Esophagus muscularis mucosa (tissue), 4 donors: ENCODE results near the gene INTS3.

Source experiments
- EP300 ChIP-seq: sonication (generic); formaldehyde crosslinking; IDR thresholded peaks from one replicate; pipeline ENCODE4 v1.6.1; 2017; ENCODE audit warnings: antibody characterized with exemption
- POLR2A ChIP-seq: fragments of 450-650 bp; IDR thresholded peaks from one replicate; pipeline ENCODE4 v1.6.1; 2017; ENCODE audit warnings: antibody characterized with exemption, moderate library complexity, mild to moderate bottlenecking, low read depth
- POLR2AphosphoS5 ChIP-seq, 2 donors: sonication (generic); formaldehyde crosslinking; IDR thresholded peaks; one replicate each; pipeline ENCODE4 v1.6.1; 2017; ENCODE audit warnings: antibody characterized with exemption in 2 of 2
- TF ChIP-seq, protein P1 (sequence below), 3 experiments: fragments of 200-600 bp in 2 of 3; fragments of 450-650 bp in 1 of 3; sonication (generic) in 2 of 3; IDR thresholded peaks; one replicate each; pipeline ENCODE4 v1.5.1; 2017 to 2019; ENCODE audit warnings: antibody characterized with exemption in 3 of 3, mild to moderate bottlenecking in 2 of 3, moderate library complexity in 1 of 3

GRCh38 chr1:153799566-153800465, 72.0 kb downstream of the INTS3 start:
- TF ChIP-seq, protein P1, sequence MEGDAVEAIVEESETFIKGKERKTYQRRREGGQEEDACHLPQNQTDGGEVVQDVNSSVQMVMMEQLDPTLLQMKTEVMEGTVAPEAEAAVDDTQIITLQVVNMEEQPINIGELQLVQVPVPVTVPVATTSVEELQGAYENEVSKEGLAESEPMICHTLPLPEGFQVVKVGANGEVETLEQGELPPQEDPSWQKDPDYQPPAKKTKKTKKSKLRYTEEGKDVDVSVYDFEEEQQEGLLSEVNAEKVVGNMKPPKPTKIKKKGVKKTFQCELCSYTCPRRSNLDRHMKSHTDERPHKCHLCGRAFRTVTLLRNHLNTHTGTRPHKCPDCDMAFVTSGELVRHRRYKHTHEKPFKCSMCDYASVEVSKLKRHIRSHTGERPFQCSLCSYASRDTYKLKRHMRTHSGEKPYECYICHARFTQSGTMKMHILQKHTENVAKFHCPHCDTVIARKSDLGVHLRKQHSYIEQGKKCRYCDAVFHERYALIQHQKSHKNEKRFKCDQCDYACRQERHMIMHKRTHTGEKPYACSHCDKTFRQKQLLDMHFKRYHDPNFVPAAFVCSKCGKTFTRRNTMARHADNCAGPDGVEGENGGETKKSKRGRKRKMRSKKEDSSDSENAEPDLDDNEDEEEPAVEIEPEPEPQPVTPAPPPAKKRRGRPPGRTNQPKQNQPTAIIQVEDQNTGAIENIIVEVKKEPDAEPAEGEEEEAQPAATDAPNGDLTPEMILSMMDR (IDR thresholded peaks at IDR 0.05) = no peak
- no peak for TF ChIP-seq EP300
- TF ChIP-seq POLR2AphosphoS5 (IDR thresholded peaks at IDR 0.05) = no peak
- TF ChIP-seq POLR2A = no peak
